ENCODE data around the gene CGB7.
A peak's percentile ranks its signal among the peaks of the same experiment; 100 is the strongest.

CGB7 gene

DNA sequence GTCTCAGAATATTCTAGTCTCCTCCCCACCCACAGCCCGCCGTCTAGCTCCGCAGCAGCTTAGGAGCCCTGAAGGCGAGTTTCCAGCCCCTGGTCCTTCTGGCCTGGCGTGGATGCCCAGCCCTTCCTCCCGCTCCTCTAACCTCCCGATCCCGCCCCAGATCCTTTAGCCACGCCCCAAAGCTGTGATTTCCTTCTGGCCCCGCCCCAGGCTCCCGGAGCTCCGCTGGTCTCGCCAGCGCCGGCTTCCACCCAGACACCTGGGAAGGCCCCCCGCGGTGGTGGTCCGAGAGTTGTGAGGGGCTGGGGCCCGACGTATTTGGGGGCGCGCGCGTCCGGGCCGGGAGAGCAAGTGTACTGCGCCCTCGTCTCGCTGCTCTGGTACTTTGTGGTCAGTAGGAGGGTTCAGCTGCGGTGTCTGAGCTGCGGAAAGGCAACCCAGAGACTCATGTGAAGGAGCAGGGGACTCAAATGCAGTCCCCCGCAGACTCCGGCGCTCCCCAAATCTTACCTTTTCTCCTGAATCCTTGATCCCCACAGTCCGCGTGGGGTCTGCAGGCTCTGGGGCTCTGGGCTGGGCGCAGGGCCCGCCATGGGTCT lies at the start of gene CGB7:
Gene CGB7, minus strand, starts transcription at position 114 of the 599 bp plus-strand sequence. CDS start 2,374 bp downstream, outside the sequence.
- peak; percentile 54 for DNase-seq

DNA sequence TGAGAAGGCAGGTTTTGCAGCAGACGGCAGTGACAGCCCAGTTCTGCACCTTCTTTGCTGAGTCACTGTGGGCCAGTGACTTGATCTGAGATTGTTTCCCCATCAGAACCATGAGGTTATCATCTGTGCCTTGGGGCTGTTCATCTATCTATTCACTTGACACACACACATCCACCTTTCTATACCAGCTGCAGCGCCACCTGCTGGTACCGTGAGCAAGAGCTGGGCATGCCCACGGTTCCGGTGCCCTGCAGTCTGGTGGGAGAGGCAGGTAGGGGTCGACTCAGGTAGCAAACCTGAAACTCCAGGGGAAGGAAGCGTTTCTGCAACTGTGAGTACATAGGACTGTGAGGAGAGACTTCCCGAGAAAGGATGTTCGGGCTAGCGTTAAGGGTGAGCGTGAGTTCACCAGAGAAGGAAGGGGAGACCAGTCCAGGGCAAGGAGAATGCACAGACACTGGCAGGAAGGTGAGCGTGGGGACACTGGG lies 49.1 kb upstream of the CGB7 start:
- peak; percentile 24 for DNase-seq

DNA sequence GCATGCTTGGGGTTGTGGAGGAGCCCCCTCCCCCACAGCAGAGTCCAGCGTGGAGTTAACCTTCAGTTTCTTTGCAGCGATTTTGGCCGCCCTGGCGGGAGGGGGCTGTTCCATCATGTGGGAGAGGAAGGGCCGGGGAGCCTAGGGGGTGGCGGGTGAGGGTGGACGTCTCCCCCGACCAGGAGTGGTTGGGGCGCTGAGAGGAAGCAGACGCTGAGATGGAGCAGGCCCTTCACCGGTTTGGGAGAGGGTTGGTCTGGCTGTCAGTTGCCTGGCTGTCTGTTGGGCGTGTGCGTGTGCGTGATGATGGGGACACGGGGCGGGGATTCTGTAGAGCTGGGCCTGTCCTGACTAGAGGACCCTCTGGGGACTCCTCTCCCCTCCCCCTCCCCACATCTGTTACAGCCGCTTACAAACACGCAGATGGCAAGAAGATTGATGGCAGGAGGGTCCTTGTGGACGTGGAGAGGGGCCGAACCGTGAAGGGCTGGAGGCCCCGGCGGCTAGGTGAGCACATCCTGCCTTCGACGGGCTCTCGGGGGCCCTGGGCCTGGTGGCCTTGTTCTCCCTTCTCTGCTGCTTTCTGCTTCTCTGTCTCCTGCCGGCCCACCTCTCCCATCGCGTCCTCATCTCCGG lies 46.8 kb upstream of the CGB7 start:
- DNase-seq: no peak

DNA sequence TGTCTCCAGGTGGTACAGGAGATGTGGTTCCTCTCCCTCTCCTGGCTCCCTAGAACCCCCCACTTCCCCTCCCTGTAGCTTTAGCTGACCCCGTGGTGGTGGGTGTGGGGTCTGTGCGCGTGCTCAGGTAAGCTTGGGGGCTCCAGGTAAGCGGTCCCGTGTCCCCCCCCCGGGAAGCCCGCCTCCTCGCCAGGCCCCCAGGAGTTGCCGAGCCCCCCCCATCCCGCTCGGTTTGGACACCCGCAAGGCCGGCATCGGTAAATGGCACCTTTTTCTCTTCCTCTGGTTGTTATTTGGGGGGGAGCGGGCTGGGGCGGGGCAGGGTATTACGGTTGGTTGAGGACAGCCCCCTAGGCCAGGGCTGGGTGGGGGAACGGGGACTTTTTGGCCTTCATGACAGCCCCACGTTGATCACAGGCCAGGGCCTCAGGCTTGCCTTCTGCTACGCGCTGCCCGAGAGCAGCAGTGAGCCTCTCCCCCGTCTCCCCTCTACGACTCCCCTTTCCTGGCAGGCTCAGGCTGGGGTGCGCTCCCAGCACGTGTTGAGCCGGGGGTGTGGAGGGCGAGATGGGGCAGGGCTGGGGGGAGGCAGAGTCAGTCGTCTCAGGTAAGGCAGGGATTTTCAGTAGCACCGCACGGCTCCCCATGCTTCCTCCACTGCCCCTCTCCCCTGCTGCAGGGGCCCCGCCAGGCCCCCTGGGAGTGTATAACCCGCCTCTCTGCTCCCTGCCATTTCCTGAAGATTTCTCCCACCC lies 46.0 kb upstream of the CGB7 start:
- no peak for DNase-seq

DNA sequence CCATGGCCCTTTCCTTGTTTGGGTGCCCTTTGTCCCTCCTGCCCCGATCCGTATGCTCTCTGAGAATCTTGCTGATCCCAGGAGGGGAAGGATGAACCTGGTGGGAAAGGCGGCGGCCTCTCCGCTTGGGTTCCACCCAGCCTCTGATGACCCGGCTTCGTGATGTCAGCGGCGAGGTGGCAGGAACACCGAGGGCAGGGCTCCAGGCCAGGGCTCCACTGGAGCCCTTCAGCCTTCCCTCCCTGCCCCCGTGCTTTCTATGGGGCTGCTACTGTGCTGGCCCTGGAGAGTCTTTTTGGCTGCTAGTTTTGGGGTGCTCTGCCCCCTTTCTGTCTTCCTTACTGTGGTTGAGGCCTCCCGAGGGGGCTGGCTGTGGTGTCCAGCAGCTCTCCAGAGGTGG lies 44.8 kb upstream of the CGB7 start:
- DNase-seq: no peak

DNA sequence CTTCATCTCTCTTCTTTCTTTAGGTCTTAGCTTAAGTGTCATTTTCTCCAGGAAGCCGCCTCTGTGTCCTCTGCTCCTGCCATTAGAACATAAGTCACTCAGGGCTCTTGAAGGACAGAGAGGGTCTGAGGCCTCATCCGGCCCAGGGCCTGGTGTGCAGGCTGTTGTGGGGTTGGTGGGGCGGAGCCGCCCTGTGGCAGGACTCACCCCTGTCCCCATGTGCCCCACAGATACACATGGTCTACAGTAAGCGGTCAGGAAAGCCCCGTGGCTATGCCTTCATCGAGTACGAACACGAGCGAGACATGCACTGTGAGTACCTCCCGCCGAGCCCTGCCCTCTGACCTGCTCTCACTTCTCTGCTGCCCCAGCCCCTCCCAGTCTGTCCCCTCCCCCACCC lies 43.6 kb upstream of the CGB7 start:
- no peak for DNase-seq

DNA sequence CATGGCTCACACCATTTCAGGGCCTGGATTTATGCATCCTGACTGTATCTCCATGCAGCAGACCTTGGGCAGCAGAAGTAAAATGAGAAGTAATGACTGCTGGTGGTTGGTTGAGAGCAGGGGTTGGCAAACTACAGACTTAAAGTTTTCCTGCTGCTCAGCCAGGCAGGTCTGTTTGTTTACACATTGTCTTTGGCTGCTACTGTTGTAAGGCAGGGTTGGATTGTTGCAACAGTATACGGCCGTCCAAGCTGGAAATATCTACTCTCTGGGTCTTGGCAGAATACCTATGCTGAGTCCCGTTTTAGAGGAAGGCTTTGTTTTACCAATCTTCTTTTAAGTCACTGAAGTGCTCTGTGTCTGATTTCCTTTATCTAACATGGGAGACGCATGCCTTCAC lies 41.2 kb upstream of the CGB7 start:
- no peak for DNase-seq

DNA sequence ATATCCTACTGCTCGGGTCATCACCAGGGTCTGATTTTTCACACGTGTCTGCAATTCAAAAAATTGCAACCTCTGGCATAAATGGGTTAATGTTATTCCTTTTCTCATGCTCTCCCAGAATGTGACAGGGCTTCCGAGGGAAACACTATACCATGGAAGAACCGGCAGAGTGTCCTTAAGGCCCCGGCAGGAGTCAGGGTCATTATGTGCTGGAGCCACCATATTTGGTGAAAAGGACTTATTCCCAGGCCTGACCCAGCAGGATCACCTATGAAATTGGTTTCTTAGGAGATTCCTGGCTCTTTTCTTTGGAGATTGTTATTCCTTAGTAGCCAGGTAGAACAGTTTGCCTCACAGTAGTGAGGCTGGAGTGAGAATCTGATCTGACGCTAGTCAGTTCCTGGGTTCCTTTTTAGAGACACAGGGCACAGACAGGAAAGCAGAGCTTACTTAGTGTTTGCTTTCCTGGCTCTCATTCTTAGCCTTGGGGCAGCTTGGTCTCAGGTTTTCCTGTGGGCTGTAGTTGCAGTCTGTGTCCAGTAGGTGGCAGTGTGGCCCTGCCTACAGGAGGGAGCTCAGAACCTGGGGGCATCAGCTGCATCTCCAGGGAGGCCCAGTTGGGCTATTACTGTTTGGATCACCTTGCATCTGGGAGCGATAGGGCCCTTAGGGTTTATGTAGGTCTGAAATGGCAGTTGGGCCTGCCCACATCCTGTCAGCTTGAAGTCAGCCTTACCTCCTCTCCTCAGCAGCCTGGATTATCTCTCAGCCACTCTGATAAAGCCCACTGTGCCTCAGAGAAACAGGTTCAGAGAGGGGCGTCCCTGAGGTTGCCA lies 40.1 kb upstream of the CGB7 start:
- DNase-seq: peak; percentile 81

DNA sequence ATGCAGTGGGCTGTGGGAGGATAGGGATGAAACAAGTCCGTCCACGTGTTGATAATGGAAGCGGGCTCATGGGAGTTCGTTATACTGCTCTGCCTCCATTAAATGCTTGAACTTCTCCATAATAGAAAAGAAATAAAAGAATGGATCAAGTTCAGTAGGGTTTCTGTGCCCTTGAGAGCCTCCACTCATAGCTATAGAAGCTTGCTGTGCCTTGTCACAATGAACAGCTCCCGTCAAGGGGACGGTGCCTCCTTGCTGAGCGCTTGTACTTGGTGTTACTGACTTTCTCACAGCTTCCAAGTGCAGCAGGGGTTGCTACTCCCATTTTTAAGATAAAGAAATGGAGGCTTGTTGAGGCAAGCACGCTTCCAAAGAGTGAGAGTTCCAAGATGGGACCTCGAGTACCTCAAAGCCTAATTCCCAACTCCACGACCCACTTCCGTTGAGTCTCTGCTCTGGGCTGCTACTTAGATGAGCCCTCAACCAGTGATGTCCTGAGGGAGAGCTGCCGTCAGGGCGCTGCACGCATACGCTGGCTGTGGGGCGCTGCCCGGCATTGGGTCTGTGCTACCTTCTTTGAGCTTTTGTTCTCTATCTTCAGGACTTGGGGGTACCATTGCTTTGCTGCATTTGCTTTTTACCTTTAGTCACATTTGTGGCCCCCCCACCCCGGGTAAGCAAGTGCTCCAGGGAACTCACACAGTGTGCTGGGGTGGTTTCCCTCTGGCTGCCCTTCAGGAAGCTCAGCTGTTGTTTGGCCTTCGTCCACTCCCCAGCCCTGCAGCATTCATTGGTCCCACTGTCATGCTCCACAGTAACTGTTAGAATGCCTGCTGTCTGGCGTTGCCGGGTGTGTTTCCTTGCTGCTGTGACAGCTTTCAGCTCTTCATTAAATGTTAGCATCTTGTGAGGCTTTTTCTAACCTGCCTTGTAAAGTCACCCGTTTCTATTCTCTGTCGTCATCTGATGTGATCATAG lies 37.2 kb upstream of the CGB7 start:
- DNase-seq: no peak

DNA sequence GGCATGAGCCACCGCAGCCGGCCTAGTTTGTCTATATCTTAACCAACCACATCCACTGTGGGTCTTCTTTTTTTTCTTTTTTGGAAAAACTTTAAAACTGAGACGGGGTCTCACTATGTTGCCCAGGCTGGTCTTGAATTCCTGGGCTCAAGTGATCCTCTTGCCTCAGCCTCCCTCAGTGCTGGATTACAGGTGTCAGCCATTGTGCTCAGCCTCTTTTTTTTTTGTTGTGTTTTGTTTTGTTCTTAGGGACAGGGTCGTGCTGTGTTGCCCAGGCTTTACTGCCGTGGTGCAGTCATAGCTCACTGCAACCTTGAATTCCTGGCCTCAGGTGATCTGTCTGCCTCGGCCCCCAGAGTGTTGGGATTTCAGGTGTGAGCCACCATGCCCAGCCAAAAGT lies 35.1 kb upstream of the CGB7 start:
- DNase-seq: no peak

DNA sequence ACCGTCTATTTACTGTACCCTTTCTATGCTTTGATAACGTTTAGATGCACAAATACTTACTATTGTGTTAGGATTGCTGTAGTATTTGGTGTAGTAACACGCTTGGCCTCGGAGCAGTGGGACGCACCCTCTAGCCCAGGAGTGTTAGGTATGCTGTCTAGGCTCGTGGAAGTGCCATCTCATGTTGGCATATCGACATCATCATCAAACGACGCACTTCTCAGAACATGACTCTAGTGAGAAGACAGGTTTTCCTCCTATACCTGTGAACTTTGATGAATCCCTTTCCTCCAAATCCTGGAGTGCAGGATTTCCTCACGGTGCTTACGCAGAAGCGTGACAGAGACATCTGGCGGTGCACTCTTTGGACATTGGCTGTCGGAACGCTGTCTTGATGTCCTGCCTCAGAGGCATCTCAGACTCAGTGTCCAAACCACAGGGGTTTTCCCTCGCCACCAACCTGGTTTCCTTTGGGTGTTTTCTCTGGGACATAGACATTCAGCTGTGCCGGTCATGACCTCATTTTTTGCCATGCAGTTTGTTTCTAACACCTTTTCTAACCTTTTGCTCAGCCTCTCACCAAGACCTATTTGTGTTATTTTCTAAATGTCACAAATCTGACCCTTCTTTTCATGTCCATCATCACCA lies 34.0 kb upstream of the CGB7 start:
- DNase-seq: no peak

DNA sequence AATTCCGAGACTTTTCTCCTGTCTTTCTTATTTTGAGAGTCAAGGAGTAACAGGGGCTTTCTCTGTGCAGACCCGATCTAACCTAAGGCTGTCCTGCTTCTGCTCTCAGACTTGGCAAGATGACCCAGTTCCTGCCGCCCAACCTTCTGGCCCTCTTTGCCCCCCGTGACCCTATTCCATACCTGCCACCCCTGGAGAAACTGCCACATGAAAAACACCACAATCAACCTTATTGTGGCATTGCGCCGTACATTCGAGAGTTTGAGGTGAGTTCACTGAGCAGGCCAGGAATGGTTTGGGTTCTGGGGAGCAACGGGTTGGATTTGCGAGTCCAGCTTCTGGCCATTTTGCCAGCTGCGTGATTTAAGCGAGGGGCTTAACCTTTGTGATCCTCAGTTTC lies 28.7 kb upstream of the CGB7 start:
- DNase-seq: no peak

DNA sequence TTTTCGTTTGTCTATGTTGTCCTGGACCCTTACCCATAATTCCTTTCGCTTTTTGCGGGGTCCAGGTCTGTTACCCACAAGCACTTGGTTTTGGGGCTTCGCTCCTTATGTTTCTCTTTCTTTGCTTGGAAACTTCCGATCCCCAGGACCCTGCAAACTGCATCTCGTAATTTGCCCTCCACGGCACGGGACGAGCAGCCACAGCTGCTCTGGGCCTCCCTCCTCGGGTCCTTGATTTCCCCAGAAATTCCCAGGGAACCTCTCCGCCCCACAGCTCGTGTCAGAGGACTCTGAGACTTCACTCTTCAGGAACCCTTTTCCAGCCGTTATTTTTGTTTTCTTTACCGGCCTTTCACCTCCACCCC lies 28.3 kb upstream of the CGB7 start:
- DNase-seq: no peak

DNA sequence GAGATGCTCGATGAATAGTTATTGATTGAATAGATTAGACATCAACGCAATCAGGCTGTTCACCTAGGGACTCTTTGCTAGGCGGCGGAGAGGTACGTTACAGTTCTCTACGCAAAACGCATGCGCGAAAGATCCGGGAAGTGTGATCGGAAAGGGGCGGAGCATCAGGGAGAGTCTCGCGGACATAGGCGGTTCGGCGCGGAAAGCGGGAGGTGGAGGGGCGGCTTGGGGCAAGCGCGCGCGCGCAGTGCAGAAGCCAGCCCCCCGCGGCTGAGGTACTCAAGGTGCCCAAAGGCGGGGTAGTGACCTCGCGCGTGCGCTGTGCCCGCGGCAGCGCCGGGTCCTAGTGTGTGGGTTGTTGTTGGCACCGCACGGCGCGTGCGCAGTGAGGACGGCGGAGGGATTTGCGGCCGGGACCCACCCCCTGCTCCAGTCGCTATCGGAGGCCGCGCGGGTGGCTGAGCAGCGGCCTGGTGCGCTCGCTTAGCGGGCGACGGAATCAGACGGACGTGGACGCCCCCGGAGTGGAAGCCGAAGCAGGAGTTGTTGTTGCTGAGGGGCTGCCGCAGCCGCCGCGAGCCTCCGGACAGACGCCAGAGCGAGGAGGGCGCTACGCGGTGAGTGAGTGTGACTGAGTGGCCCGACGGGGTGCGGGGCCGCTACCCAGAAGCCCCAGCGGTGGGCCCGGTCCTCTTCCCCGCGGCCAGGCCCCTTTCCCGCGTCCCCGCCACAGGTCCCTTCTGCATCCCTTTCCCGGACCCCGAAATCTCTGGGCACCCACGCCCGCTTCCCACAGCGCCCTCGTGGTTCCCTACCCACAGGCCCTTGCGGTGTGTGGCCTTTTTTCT lies 27.7 kb upstream of the CGB7 start, which contains the start of gene SNRNP70:
Gene SNRNP70, plus strand, starts transcription at position 432 of the 848 bp plus-strand sequence. CDS start 964 bp downstream, outside the sequence.
- DNase-seq: peak; percentile 100

DNA sequence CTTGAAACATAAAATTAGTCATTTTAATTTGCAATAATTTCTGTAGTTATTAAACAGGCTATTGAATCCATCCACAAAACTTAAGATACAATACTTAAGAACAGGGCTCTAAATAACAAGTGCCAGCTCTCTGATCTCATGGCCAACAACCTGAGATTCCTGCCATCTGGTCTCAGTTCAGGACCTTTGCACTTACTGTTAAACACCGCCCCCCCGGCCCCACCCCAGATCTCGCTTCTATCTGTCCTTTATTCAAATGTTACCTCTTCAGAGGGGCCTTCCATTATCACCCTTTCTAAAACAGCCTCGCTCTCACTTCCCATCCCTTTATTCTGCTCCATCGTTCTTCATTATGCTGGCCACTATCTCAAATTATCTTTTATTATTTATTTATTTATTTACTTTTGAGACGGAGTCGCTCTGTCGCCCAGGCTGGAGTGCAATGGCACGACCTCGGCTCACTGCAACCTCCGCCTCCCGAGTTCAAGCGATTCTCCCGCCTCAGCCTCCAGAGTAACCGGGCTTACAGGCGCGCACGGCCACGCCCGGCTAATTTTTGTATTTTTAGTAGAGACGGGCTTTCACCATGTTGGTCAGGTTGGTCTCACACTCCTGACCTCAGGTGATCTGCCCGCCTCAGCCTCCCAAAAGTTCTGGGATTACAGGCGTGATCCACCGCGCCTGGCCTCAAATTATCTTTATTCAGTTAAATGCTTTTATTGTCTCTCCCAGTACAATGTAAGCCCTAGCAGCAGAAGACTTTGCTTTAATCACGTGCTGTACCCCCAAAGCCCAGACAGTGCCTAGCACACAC lies 26.9 kb upstream of the CGB7 start:
- DNase-seq: no peak

DNA sequence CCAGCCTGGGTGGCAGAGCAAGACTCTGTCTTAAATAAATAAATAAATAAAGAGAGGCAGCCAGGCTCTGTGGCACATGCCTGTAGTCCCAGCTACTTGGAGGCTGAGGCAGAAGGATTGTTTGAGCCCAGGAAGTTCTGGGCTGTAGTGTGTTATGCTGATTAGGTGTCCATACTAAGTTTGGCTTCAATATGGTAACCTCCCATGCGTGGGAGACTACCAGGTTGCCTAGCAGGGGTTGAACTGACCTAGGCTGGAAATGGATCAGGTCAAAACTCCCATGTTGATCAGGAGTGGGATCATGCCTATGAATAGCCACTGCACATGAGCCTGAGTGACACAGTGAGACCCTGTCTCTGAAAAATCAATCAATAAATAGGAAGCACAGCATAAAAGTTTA lies 23.7 kb upstream of the CGB7 start:
- DNase-seq: no peak

DNA sequence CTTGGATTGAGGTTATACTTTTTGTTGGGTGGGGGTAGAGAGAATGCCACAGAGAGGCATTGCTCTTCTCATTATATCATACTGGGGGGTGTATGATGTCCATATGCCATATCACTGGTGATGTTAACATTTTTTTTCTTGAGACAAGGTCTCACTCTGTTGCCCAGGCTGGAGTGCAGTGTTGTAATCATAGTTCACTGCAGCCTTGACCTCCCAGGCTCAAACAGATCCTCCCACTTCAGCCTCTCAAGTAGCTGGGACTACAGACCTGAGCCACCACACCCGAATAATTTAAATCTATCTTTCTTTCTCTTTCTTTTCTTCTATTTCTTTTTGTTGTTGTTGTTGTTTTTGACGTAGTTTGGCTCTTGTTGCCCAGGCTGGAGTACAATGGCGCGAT lies 22.8 kb upstream of the CGB7 start:
- DNase-seq: no peak

DNA sequence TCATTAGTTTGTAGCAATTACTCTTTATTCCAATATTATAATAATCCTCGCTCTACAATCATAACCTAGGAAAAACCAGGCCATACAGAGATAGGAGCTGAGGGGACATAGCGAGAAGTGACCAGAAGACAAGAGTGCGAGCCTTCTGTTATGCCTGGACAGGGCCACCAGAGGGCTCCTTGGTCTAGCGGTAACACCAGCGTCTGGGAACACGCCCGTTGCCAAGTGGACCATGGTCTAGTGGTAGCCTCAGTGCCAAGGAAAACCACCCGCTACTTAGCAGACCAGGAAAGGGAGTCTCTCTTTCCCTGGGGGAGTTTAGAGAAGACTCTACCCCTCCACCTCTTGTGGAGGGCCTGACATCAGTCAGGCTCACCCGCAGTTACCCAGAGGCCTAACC lies 17.3 kb upstream of the CGB7 start:
- peak; percentile 24 for DNase-seq

Measured in NCI-H748 treated with DMSO at 0.1 percent for 48 hours (cell line).